NCI-H345 treated with DMSO at 0.1 percent for 48 hours (cell line): ENCODE results near the gene SULT1A4.
"Not testable (repeated sequence)": the region's sequence is repeated elsewhere in the genome, so short reads cannot be mapped to it uniquely, and the experiment has no call there.

Source experiments
- DNase-seq: peaks from one replicate; lab custom pipeline; 2025; ENCODE audit not compliant: unreplicated experiment; lab: John Stamatoyannopoulos, UW

Gene SULT1A4

GRCh38 chr16:29459706-29460646, at the start of gene SULT1A4:
TSS of gene SULT1A4 (plus strand) at chr16:29459913. CDS start at chr16:29461386, 1,473 bp downstream.
- DNase-seq, result not testable (repeated sequence)

GRCh38 chr16:29423587-29423986, 36.1 kb upstream of the SULT1A4 start:
- DNase-seq, result not testable (repeated sequence)

GRCh38 chr16:29425390-29425789, 34.3 kb upstream of the SULT1A4 start:
- DNase-seq, result not testable (repeated sequence)

- DNase-seq, result not testable (repeated sequence)
These were observed 6.0 kb upstream of the SULT1A4 start for GRCh38 chr16:29453754-29454153.

GRCh38 chr16:29454269-29454668, 5.4 kb upstream of the SULT1A4 start, which contains the start of the genes BOLA2 and SLX1B:
TSS of gene BOLA2 (minus strand) at chr16:29454351. CDS start at chr16:29454253, 98 bp downstream.
TSS of gene SLX1B (plus strand) at chr16:29454533.
- not testable (repeated sequence) for DNase-seq

GRCh38 chr16:29454828-29455227, 4.9 kb upstream of the SULT1A4 start:
- not testable (repeated sequence) for DNase-seq

- DNase-seq, result not testable (repeated sequence)
These were observed 2.1 kb upstream of the SULT1A4 start for GRCh38 chr16:29457660-29458059.

- DNase-seq, result not testable (repeated sequence)
These were observed 926 bp downstream of the SULT1A4 start for GRCh38 chr16:29460647-29461030.

- DNase-seq, result not testable (repeated sequence)
These were observed 6.5 kb downstream of the SULT1A4 start for GRCh38 chr16:29465985-29466824.

GRCh38 chr16:29466904-29467303, 7.2 kb downstream of the SULT1A4 start:
- DNase-seq, result not testable (repeated sequence)

- DNase-seq, result not testable (repeated sequence)
These were observed 8.1 kb downstream of the SULT1A4 start for GRCh38 chr16:29467654-29468366.

GRCh38 chr16:29469660-29470059, 9.9 kb downstream of the SULT1A4 start:
- not testable (repeated sequence) for DNase-seq

GRCh38 chr16:29472065-29472464, 12.4 kb downstream of the SULT1A4 start:
- not testable (repeated sequence) for DNase-seq

- not testable (repeated sequence) for DNase-seq
These were observed 22.6 kb downstream of the SULT1A4 start for GRCh38 chr16:29482276-29482675.

- not testable (repeated sequence) for DNase-seq
These were observed 46.6 kb downstream of the SULT1A4 start, which contains the start of gene NPIPB12 for GRCh38 chr16:29506308-29506707. TSS of gene NPIPB12 (minus strand) at chr16:29506408.
